Caco-2 (cell line): ENCODE measurements around the gene UMAD1. TPM values are rescaled to one million over a fixed set of nuclear protein-coding genes. Genes with fewer than 3 reads are reported as not detected.
"Not testable (repeated sequence)": the region's sequence is repeated elsewhere in the genome, so short reads cannot be mapped to it uniquely, and the experiment has no call there.

Experiments
- BruUV-seq: library from RNA; stranded (reverse); fragments of 400-500 nt; replicated peaks from 2 replicates; lab custom pipeline; 2021; lab: Mats Ljungman, UMichigan
- CTCF ChIA-PET: fragments of 300-600 bp; sonication (Branson Sonifier 250); formaldehyde crosslinking; loops from one replicate; lab custom pipeline; 2022; ENCODE audit warnings: antibody characterized with exemption; lab: Charles Lee
- POLR2A ChIA-PET: fragments of 300-600 bp; sonication (Branson Sonifier 250); formaldehyde crosslinking; loops from one replicate; lab custom pipeline; 2022; ENCODE audit warnings: antibody characterized with exemption; lab: Charles Lee
- DNase-seq, 2 experiments: peaks; one replicate each; pipeline versions ENCODE4 v3.0.0 to v3.0.0-alpha.2; 2020 to 2022
- H3K27me3 ChIP-seq: replicated peaks from 2 replicates; pipeline ENCODE4 v1.6.0; 2011; ENCODE audit warnings: low read length; ENCODE audit not compliant: control insufficient read depth, insufficient read depth
- H3K36me3 ChIP-seq: 2 replicates; pipeline ENCODE4 v1.5.1; 2011; ENCODE audit warnings: low read length; ENCODE audit not compliant: control insufficient read depth, insufficient read depth
- H3K4me1 ChIP-seq: fragments of 250-450 bp; sonication (Bioruptor Pico); 2 replicates; pipeline ENCODE4 v1.5.1; 2020; ENCODE audit warnings: mild to moderate bottlenecking
- H3K4me3 ChIP-seq: 2 replicates; pipeline ENCODE4 v1.5.1; 2011; ENCODE audit warnings: low read depth, mild to moderate bottlenecking, control low read depth, low read length
- H3K9me3 ChIP-seq: fragments of 250-450 bp; sonication (Bioruptor Pico); 2 replicates; pipeline ENCODE4 v1.5.1; 2020; ENCODE audit warnings: mild to moderate bottlenecking, moderate library complexity
- H3K27ac Mint-ChIP-seq: one replicate; pipeline ENCODE4 v1.8.0; 2022; ENCODE audit warnings: mixed read lengths; ENCODE audit not compliant: unreplicated experiment
- H3K27me3 Mint-ChIP-seq: one replicate; pipeline ENCODE4 v1.8.0; 2022; ENCODE audit warnings: mixed read lengths; ENCODE audit not compliant: insufficient read depth, unreplicated experiment
- H3K36me3 Mint-ChIP-seq: one replicate; pipeline ENCODE4 v1.8.0; 2022; ENCODE audit warnings: mild to moderate bottlenecking, mixed read lengths; ENCODE audit not compliant: insufficient read depth, unreplicated experiment
- H3K4me1 Mint-ChIP-seq: one replicate; pipeline ENCODE4 v1.8.0; 2022; ENCODE audit warnings: low read depth, mixed read lengths; ENCODE audit not compliant: unreplicated experiment
- H3K4me3 Mint-ChIP-seq: one replicate; pipeline ENCODE4 v1.8.0; 2022; ENCODE audit warnings: mild to moderate bottlenecking, moderate library complexity, mixed read lengths; ENCODE audit not compliant: unreplicated experiment
- H3K9me3 Mint-ChIP-seq: one replicate; pipeline ENCODE4 v1.8.0; 2022; ENCODE audit warnings: mixed read lengths; ENCODE audit not compliant: unreplicated experiment
- CTCF ChIP-seq, 2 experiments: fragments of 200-600 bp in 1 of 2; IDR thresholded peaks; 1 replicate in 1 of 2; 2 replicates in 1 of 2; pipeline versions ENCODE4 v1.5.1 to v1.8.0; 2011 to 2022; ENCODE audit warnings: antibody characterized with exemption in 1 of 2, control low read depth in 1 of 2, inconsistent platforms in 1 of 2, low read depth in 1 of 2, low read length in 1 of 2, mild to moderate bottlenecking in 1 of 2, moderate library complexity in 1 of 2; ENCODE audit not compliant: insufficient read depth in 1 of 2, severe bottlenecking in 1 of 2, unreplicated experiment in 1 of 2
- intact Hi-C: fragments of 100-400 bp; cut with micrococcal nuclease; formaldehyde crosslinking; loops from one replicate; pipeline ENCODE4 v1.10.0; 2022; ENCODE audit not compliant: unreplicated experiment
- total RNA-seq: library from RNA; stranded (reverse); gene quantifications from 2 replicates; pipeline ENCODE4 v1.2.3, GENCODE V29; 2022

The UMAD1 gene
- total RNA-seq, 1 experiment from 2014 or later: 20.0 TPM

- H3K4me3 ChIP-seq: no peak overlapping the region
- H3K4me1 ChIP-seq: peaks cover 3% of the 10 kb centered on the region
- Mint-ChIP-seq H3K4me1 (peaks cover 23% of the 10 kb centered on the region), H3K36me3 (peaks cover 4% of the 10 kb centered on the region), H3K27me3 (no peaks in the 10 kb centered on the region), H3K4me3 (no peak overlapping the region), H3K9me3 (peaks cover 6% of the 10 kb centered on the region), H3K27ac (no peak overlapping the region)
- H3K36me3 ChIP-seq: no peaks in the 10 kb centered on the region; the same call in 1 of the 2 replicates
- intact Hi-C loops: no loop called here
- H3K9me3 ChIP-seq: no peaks in the 10 kb centered on the region; the same call in 1 of the 2 replicates
- CTCF ChIA-PET: no interaction called here
- DNase-seq: no peak
- no peak for TF ChIP-seq CTCF (IDR thresholded peaks at IDR 0.05; ENCODE audit: insufficient read depth in 1 of 2, low read depth in 1 of 2, low read length in 1 of 2, severe bottlenecking in 1 of 2, unreplicated experiment in 1 of 2)
- no TSS peak for BruUV-seq
- H3K27me3 ChIP-seq: no peaks in the 10 kb centered on the region
- POLR2A ChIA-PET: no interaction called here
Measured at GRCh38 chr7:7820409-7820808, 179.9 kb downstream of the UMAD1 start.

GRCh38 chr7:7820939-7821338 lies 180.4 kb downstream of the UMAD1 start:
- Mint-ChIP-seq H3K36me3 (peaks cover 4% of the 10 kb centered on the region), H3K27ac (no peak overlapping the region), H3K27me3 (no peaks in the 10 kb centered on the region), H3K4me1 (peaks cover 22% of the 10 kb centered on the region), H3K4me3 (no peak overlapping the region), H3K9me3 (peaks cover 7% of the 10 kb centered on the region)
- H3K36me3 ChIP-seq: no peaks in the 10 kb centered on the region
- no peaks in the 10 kb centered on the region for H3K4me1 ChIP-seq
- H3K9me3 ChIP-seq: no peaks in the 10 kb centered on the region; the same call in 1 of the 2 replicates
- H3K27me3 ChIP-seq: no peaks in the 10 kb centered on the region
- no TSS peak for BruUV-seq
- DNase-seq: no peak
- H3K4me3 ChIP-seq: no peak overlapping the region
- intact Hi-C loops: no loop called here
- POLR2A ChIA-PET: no interaction called here
- CTCF ChIA-PET: no interaction called here
- TF ChIP-seq CTCF (IDR thresholded peaks at IDR 0.05; ENCODE audit: insufficient read depth in 1 of 2, low read depth in 1 of 2, low read length in 1 of 2, severe bottlenecking in 1 of 2, unreplicated experiment in 1 of 2): no peak

- no peak for DNase-seq
- Histone ChIP-seq H3K27me3 (no peaks in the 10 kb centered on the region), H3K4me1 (no peaks in the 10 kb centered on the region), H3K9me3 (no peaks in the 10 kb centered on the region; the same call in 1 of the 2 replicates), H3K36me3 (no peaks in the 10 kb centered on the region), H3K4me3 (no peak overlapping the region)
- peaks cover 20% of the 10 kb centered on the region for H3K4me1 Mint-ChIP-seq
- ChIA-PET CTCF (no interaction called here), POLR2A (no interaction called here)
- H3K36me3 Mint-ChIP-seq: peaks cover 3% of the 10 kb centered on the region
- no peak overlapping the region for H3K4me3 Mint-ChIP-seq
- peaks cover 7% of the 10 kb centered on the region for H3K9me3 Mint-ChIP-seq
- H3K27me3 Mint-ChIP-seq: no peaks in the 10 kb centered on the region
- no peak overlapping the region for H3K27ac Mint-ChIP-seq
- no peak for TF ChIP-seq CTCF (IDR thresholded peaks at IDR 0.05; ENCODE audit: insufficient read depth in 1 of 2, low read depth in 1 of 2, low read length in 1 of 2, severe bottlenecking in 1 of 2, unreplicated experiment in 1 of 2)
- BruUV-seq: no TSS peak
- intact Hi-C loops: no loop called here
Measured at GRCh38 chr7:7821517-7821916, 181.0 kb downstream of the UMAD1 start.

GRCh38 chr7:7825294-7825693 lies 184.7 kb downstream of the UMAD1 start:
- H3K36me3 ChIP-seq, intact Hi-C loops, H3K9me3 Mint-ChIP-seq, H3K4me3 Mint-ChIP-seq, H3K27me3 Mint-ChIP-seq, H3K9me3 ChIP-seq, H3K36me3 Mint-ChIP-seq, H3K4me1 Mint-ChIP-seq, H3K27me3 ChIP-seq, POLR2A ChIA-PET, BruUV-seq, DNase-seq, H3K4me1 ChIP-seq, H3K27ac Mint-ChIP-seq, CTCF ChIA-PET, H3K4me3 ChIP-seq: not testable (repeated sequence)
